Measurements from ENCODE around the gene SGSM2. TPM values are rescaled to one million over a fixed set of nuclear protein-coding genes. Genes with fewer than 3 reads are reported as not detected.

SGSM2 gene
- total RNA-seq, 1 donor from 2014 or later = 57.1 TPM

DNA sequence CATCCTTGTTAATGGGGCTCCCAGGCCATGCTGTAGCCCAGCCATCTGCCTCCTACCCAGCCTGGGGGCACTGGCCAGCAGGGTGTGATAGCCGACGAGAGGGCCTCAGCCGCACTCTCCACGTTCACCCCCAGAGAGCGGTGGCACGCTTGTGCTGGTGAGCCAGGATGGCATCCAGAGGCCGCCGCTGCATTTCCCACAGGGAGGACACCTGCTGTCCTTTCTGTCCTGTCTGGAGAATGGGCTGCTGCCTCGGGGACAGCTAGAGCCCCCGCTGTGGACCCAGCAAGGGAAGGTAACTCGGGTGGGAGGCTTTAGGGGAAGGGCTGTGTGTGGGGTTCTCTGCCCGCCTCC is 27.4 kb downstream of the SGSM2 start:
- no peak for FAIRE-seq
- DNase-seq (ENCODE audit: low spot score in 2 of 2) = no peak

- DNase-seq (ENCODE audit: low spot score in 2 of 2) (no peak), FAIRE-seq (no peak)
Observed at GRCh38 chr17:2365132-2365531, 27.8 kb downstream of the SGSM2 start.

GRCh38 chr17:2366747-2367494 is 29.6 kb downstream of the SGSM2 start:
- FAIRE-seq = no peak

GRCh38 chr17:2368359-2368758 is 31.1 kb downstream of the SGSM2 start:
- DNase-seq (ENCODE audit: low spot score in 2 of 2) = no peak
- no peak for FAIRE-seq

More at GRCh38 chr17:2366747-2367494, 29.6 kb downstream of the SGSM2 start:
- no peak for DNase-seq (ENCODE audit: low spot score in 2 of 2)

DNA sequence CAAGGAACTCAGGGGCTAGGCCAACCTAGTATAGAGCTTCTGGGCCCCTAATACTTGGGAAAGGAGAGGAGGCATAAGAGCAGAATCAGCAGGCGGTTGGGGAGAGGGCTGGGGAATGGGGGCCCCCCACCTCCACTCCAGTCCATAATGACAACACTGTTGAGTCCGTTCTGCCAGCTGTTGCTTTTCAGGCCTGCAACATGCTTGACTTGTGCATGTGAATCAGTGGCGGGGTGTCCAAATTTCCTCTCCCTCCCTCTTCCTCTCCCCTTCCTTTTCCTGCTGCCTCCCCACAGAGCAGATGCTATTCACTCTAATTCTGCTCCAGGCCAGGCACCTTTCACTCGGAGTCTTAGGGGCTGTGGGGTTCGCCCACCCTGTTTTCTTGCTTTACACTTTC is 31.7 kb downstream of the SGSM2 start:
- FAIRE-seq (no peak), DNase-seq (ENCODE audit: low spot score in 2 of 2) (no peak)

GRCh38 chr17:2369551-2370210 is 32.4 kb downstream of the SGSM2 start:
- DNase-seq (ENCODE audit: low spot score in 2 of 2) = no peak

GRCh38 chr17:2370211-2370589 is 32.9 kb downstream of the SGSM2 start:
- DNase-seq (ENCODE audit: low spot score in 2 of 2) = no peak
- no peak for FAIRE-seq

More at GRCh38 chr17:2369551-2370210, 32.4 kb downstream of the SGSM2 start:
- FAIRE-seq = no peak

DNA sequence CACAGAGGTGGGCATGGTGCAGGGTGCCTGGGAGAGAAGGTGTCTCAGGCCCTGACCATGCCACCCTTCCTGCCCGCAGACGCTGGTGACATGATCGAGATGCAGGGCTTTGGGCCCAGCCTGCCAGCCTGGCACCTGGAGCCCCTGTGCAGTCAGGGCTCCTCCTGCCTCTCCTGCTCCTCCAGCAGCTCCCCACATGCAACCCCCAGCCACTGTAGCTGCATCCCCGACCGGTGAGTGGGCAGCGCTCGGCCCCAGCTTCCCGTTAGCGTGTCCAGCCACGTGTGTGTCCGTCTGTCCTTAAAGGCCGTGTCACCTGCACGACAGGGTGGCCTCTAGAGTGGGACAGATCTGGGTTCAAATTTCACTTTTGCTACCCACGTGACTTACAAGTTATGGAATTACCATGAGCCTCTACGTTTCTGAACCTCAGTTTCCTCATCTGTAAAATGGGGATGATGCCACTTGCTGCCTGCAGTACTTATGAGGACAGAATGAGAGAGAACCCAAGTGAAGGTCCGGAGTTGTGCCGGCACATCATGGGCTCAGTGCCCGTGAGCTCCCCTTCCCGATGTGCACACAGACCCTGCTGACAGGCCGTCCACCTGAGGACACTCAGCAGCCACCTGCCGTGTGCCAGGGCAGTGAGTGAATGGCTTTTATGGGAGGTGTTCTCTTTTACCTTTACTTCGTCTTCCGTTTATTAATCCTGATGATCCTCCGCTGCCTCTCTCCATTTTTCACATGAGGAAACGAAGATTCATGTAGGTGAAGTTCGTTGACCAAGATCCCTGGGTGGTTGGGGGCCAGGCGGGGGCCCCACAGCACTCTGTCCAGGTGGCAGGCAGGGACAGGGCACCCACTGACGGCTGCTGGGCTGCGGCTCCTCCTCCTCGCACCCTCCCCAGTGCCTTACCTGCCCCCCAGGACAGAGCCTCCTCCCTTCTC is 34.2 kb downstream of the SGSM2 start:
- no peak for DNase-seq (ENCODE audit: low spot score in 2 of 2)
- no peak for FAIRE-seq

GRCh38 chr17:2372180-2372579 is 34.9 kb downstream of the SGSM2 start:
- no peak for FAIRE-seq
- DNase-seq (ENCODE audit: low spot score in 2 of 2) = no peak

DNA sequence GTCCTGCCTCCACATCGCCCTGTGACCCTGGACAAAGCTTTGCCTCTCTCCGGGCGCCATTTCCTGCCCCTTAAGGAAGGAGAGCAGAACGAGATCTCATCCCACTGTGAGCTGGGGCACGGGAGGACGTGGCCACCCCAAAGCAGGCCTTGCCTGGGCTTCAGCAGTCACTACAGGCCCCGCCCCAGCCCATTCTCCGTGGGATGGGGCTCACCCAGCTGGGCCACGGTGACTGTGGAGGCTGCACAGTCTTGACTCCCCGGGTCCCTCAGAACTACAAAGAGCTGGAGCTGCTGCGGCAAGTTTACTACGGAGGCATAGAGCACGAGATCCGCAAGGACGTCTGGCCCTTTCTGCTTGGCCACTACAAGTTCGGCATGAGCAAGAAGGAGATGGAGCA is 35.4 kb downstream of the SGSM2 start:
- no peak for DNase-seq (ENCODE audit: low spot score in 2 of 2)
- no peak for FAIRE-seq

DNA sequence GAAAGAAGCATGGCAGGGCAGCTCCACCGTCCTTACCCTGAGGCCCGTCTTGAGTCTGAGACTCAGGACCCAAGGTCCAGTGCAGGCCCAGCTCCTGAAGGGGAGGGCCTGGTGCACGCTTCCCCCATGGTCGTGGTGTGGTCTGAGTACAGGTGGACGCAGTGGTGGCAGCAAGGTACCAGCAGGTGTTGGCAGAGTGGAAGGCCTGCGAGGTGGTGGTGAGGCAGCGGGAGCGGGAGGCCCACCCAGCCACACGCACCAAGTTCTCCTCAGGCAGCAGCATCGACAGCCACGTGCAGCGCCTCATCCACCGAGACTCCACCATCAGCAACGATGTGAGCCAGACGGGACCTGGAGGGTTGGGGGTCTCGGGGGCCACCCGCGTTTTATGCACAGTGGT is 35.9 kb downstream of the SGSM2 start:
- no peak for DNase-seq (ENCODE audit: low spot score in 2 of 2)
- FAIRE-seq = no peak

GRCh38 chr17:2374549-2375285 is 37.4 kb downstream of the SGSM2 start:
- FAIRE-seq = no peak
- DNase-seq (ENCODE audit: low spot score in 2 of 2) = no peak

- DNase-seq (ENCODE audit: low spot score in 2 of 2) = no peak
- no peak for FAIRE-seq
Observed at GRCh38 chr17:2375406-2375805, 38.1 kb downstream of the SGSM2 start.

- FAIRE-seq (no peak), DNase-seq (ENCODE audit: low spot score in 2 of 2) (no peak)
Observed at GRCh38 chr17:2376107-2376506, 38.8 kb downstream of the SGSM2 start.

DNA sequence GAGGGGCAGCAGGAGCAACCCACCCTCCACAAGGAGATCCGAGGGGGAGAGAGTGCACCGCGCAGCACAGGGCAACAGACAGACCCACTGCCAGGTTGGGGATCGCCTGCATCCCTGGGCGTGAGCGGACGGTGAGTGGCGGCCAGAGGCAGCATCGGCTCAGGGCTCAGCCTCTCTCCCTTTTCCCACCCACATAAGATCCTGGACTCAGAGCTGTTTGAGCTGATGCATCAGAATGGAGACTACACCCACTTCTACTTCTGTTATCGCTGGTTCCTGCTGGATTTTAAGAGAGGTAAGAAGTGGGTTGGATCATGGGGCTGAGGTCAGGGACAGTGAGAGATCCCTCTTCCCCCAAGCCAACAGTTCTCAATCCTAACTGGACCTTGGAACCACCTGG is 40.4 kb downstream of the SGSM2 start:
- DNase-seq (ENCODE audit: low spot score in 2 of 2) (no peak), FAIRE-seq (no peak)

GRCh38 chr17:2378905-2379304 is 41.6 kb downstream of the SGSM2 start:
- DNase-seq (ENCODE audit: low spot score in 2 of 2) (no peak), FAIRE-seq (no peak)

GRCh38 chr17:2379489-2380225 is 42.4 kb downstream of the SGSM2 start:
- no peak for DNase-seq (ENCODE audit: low spot score in 2 of 2)

DNA sequence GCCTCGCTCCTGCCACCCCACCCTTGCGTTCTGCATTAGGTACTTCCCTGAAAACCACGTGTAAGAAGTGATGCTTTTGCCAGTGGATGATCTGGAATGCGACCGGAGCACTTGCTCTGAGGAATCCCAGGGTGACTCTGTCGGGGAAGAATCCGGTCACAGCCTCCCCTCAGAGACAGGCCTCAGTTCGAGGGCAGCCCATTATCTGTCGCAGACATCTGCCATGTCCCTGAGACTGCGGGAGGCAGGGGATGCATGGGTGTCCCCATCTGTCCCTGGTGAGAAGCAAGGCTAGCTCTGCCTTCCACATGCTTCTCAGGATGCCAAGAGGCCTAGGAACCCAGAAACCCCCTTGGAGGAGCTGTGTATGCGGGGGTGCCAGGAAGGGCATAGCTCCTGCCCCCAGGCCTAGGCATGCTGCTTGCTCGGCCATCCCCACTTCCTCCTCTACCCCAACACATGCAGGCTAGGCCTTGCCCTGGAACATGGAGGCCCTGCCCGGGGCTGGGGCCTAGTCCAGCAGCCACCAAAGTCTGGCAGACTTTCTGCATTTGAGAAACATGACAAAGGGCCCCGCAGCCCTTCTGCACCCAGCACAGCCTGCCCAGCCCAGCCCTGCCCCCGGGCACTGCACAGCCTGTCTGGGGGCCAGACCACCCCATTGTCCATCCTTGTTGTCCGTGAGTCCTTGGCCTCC is 43.1 kb downstream of the SGSM2 start:
- FAIRE-seq = no peak

More at GRCh38 chr17:2379489-2380225, 42.4 kb downstream of the SGSM2 start:
- no peak for FAIRE-seq

More for the DNA sequence above, 43.1 kb downstream of the SGSM2 start:
- DNase-seq (ENCODE audit: low spot score in 2 of 2) = no peak
